Left ventricle myocardium inferior (tissue), 1 donor: ENCODE data around the gene ITGA7. TPM values are rescaled to one million over a fixed set of nuclear protein-coding genes. Genes with fewer than 3 reads are reported as not detected.
A peak's percentile ranks its signal among the peaks of the same experiment; 100 is the strongest.

Experiments used
- DNase-seq: peaks from one replicate; pipeline ENCODE4 v3.0.0-alpha.2; 2020
- H3K27ac ChIP-seq: fragments of 200-600 bp; replicated peaks from 2 replicates; pipeline ENCODE4 v1.8.0; 2021
- H3K27me3 ChIP-seq: fragments of 200-600 bp; 2 replicates; pipeline ENCODE4 v1.8.0; 2021; ENCODE audit warnings: low read depth
- H3K36me3 ChIP-seq: fragments of 200-600 bp; 2 replicates; pipeline ENCODE4 v1.8.0; 2021
- H3K4me1 ChIP-seq: fragments of 200-600 bp; 2 replicates; pipeline ENCODE4 v1.8.0; 2021
- H3K4me3 ChIP-seq: fragments of 200-600 bp; 2 replicates; pipeline ENCODE4 v1.8.0; 2021; ENCODE audit warnings: mild to moderate bottlenecking, moderate library complexity
- H3K9me3 ChIP-seq: fragments of 200-600 bp; replicated peaks from 2 replicates; pipeline ENCODE4 v1.8.0; 2021
- CTCF ChIP-seq: fragments of 200-600 bp; IDR thresholded peaks from 2 replicates; pipeline ENCODE4 v1.8.0; 2021; ENCODE audit warnings: antibody characterized with exemption, mild to moderate bottlenecking, borderline replicate concordance
- intact Hi-C: fragments of 100-400 bp; cut with micrococcal nuclease; formaldehyde crosslinking; loops from one replicate; pipeline ENCODE4 v1.11.0; 2022
- total RNA-seq: library from RNA; stranded (reverse); fragmentation: NEBNext Ultra II Directional; extraction: Animal tissue kit (Norgen Biotek cat#: 25700); gene quantifications from one replicate; pipeline ENCODE4 v1.2.1, GENCODE V29; 2021
- donor health status: DM: no; HTN: yes; CAD: no; lungs with severe emphysema.

The ITGA7 gene
- total RNA-seq, 1 donor from 2014 or later, result 520 TPM

- H3K9me3 ChIP-seq, result no peaks in the 10 kb centered on the region
- peaks cover 91% of the 10 kb centered on the region for H3K4me1 ChIP-seq
- H3K36me3 ChIP-seq, result peaks cover 45% of the 10 kb centered on the region
- no peaks in the 10 kb centered on the region for H3K27me3 ChIP-seq
- H3K4me3 ChIP-seq, result no peak overlapping the region
- DNase-seq, result no peak
- intact Hi-C loops, result no loop called here
- no peak for TF ChIP-seq CTCF
- H3K27ac ChIP-seq, result peak overlapping the region; percentile 98
Observed at GRCh38 chr12:55723516-55724225, 16.0 kb upstream of the ITGA7 start.

GRCh38 chr12:55722948-55723347, 15.2 kb upstream of the ITGA7 start:
- DNase-seq, result no peak
- Histone ChIP-seq H3K4me3 (no peak overlapping the region), H3K4me1 (peaks cover 91% of the 10 kb centered on the region), H3K27ac (peak overlapping the region; percentile 98), H3K27me3 (no peaks in the 10 kb centered on the region), H3K9me3 (no peaks in the 10 kb centered on the region), H3K36me3 (peaks cover 45% of the 10 kb centered on the region)
- intact Hi-C loops, result no loop called here
- no peak for TF ChIP-seq CTCF

- intact Hi-C loops, result no loop called here
- Histone ChIP-seq H3K4me1 (peaks cover 91% of the 10 kb centered on the region), H3K36me3 (peaks cover 37% of the 10 kb centered on the region), H3K27ac (peak overlapping the region; percentile 97), H3K27me3 (no peaks in the 10 kb centered on the region), H3K9me3 (no peaks in the 10 kb centered on the region), H3K4me3 (peak overlapping the region; percentile 0)
- DNase-seq, result no peak
- TF ChIP-seq CTCF, result no peak
Observed at GRCh38 chr12:55721601-55722213, 14.0 kb upstream of the ITGA7 start.

GRCh38 chr12:55720894-55721444, 13.3 kb upstream of the ITGA7 start:
- Histone ChIP-seq H3K4me1 (peaks cover 91% of the 10 kb centered on the region), H3K27me3 (no peaks in the 10 kb centered on the region), H3K9me3 (no peaks in the 10 kb centered on the region), H3K4me3 (peak overlapping the region; percentile 0), H3K36me3 (peaks cover 30% of the 10 kb centered on the region), H3K27ac (peak overlapping the region; percentile 97)
- peak; percentile 56 for DNase-seq
- intact Hi-C loops, result no loop called here
- TF ChIP-seq CTCF, result peak; percentile 67

- TF ChIP-seq CTCF, result no peak
- Histone ChIP-seq H3K27ac (peak within 1 kb of the TSS; percentile 97), H3K27me3 (no peaks in the 10 kb centered on the region), H3K4me3 (peak within 1 kb of the TSS; percentile 22), H3K36me3 (peaks cover 22% of the 10 kb centered on the region), H3K4me1 (peaks cover 91% of the 10 kb centered on the region), H3K9me3 (no peaks in the 10 kb centered on the region)
- DNase-seq, result peak; percentile 69
- intact Hi-C loops, result no loop called here
Observed at GRCh38 chr12:55720071-55720564, 12.4 kb upstream of the ITGA7 start, which contains the start of gene RDH5. TSS of gene RDH5 (plus strand) at chr12:55720393. CDS start at chr12:55721185, 792 bp downstream.
